GM18526 (cell line): ENCODE measurements around the gene SYTL4.

Source experiments
- POLR2A ChIP-seq: IDR thresholded peaks from 3 replicates; pipeline ENCODE4 v1.6.1; 2011; ENCODE audit not compliant: insufficient read length; ENCODE audit errors: extremely low read depth

SYTL4 gene

DNA sequence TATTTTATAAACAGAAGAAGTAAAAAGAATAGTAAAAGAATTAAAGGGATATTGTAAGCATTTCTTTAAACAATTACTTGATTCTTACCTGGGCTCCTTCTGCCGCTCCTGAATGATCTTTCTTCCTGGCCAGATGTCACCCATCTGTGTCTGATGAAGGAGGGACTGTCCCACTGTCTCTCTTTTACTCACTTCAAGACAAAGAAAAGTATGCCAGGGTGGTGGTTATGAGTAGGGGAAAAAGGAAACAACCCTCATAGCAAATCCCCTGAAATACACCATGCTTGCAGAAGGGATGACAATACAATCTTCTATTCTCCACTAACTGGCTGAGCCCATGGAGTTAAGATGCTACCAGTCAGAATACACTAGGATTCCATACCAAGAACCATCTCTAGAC, 31.1 kb downstream of the SYTL4 start:
- TF ChIP-seq POLR2A = no peak

DNA sequence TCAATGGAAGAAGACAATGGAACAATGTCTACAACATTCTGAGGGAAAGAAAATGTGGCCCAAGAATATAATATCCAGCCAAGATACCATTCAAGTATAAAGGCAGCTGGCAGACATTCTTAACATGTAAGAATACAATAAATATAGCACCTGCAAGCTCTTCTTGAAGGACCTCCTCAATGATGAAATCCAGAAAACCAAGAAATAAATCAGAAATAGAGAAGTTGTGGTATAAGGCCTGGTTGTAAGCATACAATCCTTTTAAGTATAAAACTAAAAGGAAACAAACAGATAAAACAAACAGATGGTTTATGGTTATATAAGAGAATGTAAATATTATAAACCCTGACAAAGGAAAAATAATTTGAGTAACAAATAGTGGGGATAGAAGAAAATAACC, 33.4 kb downstream of the SYTL4 start:
- no peak for TF ChIP-seq POLR2A

DNA sequence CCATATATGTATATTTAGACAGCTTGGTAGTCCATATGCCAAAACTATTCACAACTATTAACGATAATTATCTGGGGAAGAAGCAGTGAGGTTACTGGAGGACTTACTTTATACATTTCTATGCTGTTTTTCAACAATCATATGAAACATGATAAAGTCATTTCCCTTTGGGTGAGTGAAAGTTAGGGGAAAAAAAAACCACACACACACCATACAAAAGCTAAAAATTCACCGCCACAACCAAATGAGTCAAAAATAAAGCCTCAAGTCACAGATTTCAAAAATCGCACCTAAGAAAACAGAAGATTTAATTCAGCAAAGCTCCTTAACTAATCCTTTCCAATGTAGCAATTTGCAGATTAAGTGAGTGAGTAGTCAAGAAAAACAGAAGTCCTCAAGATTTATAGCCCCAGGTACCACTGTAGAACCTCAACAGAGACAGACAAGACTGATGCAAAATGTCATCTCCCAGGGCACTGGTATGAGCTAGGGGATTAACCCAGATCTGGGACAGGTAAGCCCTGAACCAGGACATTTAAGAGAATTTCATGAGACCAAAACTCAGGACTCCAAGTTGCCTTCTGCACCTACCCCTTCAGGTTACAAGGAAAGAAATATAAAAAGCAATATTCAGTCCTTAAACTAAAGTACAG, 35.1 kb downstream of the SYTL4 start:
- no peak for TF ChIP-seq POLR2A

DNA sequence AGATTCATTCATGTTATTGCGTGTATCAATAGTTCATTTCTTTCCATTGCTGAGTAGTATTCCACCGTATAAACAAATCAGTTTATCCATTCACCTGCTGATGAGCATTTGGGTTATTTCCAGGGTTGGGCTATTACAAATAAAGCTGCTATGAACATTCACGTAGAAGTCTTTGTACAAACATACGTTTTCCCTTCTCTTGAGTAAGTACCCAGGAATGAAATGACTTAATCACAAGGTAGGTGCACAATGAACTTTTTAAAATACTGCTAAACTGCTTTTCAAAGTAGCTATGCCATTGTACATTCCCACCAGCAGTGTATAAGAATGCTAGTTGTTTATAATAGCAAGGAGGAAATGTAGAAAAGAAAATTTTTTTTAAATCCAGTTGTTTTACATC, 35.9 kb downstream of the SYTL4 start:
- TF ChIP-seq POLR2A = no peak

DNA sequence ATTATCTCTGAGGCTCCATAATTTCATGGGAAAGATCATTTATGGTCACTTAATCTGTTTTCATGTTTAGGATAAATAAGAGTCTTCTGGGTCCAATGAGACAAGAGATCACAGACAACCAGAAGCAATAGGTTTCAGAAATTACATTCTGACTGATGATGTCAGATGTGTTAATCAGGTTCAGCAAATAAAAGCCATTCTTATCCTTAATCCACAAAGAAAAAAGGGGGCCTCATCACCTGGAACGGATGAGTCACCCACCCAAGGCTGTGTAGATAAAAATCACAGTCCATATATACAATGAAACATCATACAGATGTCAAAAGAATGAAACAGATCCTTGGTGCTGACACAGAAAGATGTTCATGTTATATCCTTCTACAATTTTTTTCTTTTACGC, 36.6 kb downstream of the SYTL4 start:
- TF ChIP-seq POLR2A = no peak

DNA sequence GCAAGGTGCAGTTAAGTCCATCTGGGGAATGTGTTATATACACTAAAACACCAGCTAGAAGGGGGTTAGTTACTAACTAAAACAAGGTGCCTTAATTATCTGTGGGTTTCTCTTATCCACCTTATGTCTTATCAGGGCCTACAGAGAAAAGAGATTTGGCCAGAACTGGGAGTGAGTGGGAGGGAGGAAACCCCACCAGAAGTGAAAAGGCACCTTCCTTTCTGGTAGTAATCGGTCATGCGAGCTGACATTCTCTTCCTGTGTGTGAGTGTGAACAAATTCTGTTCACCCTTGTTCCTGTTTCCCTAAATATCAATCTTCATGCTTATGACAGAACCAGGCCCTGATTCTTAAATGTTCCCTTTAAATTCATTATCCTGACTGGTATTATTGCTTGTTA, 44.4 kb downstream of the SYTL4 start:
- TF ChIP-seq POLR2A = no peak

DNA sequence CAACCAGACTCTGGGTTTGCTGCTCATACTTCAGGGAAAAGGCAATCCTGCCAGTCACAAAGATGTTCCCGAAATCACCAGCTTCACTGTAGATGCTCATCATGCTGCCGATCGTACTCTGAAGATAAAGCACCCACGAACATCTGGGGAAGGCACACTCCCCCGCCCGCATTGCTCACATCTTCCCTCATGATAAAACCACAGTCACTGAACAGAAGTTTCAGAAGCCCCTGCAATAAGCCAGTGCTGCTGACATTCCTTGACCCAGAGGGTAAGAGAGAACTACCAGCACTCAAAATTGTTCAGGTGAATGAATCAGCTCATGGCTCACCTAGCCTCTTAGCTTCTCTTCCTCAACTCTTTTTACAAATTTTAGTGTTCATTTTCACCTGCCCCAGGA, 44.8 kb downstream of the SYTL4 start:
- no peak for TF ChIP-seq POLR2A

DNA sequence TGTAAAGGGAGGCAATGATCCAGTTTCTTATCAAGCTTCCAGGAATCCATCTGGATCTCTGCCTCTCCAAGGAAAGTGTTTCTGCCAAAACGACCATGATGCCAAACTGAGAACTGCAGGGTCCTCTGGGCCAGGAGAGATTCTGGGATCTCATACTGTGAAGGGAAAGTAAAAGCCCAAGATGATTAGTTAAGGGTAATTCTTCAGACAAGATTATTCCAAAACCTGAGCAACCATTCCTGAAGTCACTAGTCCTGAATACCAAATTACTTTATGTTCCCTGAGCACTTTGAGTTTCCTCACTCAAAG, 46.0 kb downstream of the SYTL4 start:
- TF ChIP-seq POLR2A = no peak

DNA sequence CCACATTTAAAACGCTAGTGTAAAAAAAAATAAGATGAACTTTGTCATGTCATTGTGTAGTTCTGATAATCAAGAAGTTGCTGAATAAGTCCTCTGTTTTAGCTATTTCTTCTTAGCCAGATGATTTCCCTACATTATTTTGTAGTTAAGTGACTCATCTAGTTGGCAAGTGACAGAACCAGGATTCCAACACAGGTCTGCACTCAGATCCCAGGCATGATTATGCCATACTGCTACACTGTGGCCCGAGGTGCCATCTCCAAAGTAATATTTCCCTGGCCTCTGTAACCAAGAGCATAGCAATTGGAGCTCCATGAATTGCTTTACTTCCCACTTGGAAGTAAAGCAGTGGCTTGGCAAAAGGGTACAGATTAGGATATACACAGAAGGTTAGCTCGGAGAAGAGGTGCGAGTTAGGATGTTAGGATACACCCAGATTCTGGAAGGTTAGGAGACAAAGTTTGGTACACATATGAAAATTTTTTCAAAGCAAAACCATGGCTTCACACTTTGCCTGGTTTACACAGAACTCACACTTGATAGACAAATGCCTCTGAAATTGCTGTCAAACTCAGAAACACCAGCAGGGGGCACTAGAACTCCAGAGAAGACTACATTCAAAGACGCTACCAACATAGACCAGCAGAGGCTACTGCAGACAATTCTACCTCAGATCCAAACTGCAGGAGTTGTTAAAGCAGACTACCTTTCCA, 46.5 kb downstream of the SYTL4 start:
- TF ChIP-seq POLR2A = no peak

DNA sequence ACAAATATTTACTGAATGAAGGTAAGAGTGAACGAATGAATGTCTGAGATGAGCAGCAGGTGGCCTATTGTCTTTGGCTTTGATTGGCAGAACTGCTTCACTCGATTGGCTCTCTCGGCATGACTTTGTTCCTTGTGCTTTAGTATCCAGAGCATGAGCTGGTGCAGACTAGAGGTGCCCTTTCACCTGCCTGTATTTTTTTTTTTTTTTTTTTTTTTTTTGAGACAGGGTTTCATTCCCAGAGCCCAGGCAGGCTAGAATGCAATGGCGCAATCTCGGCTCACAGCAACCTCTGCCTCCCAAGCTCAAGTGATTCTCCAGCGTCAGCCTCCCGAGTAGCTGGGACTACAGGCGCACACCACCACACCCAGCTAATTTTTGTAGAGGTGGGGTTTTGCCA, 49.0 kb downstream of the SYTL4 start:
- TF ChIP-seq POLR2A = no peak

DNA sequence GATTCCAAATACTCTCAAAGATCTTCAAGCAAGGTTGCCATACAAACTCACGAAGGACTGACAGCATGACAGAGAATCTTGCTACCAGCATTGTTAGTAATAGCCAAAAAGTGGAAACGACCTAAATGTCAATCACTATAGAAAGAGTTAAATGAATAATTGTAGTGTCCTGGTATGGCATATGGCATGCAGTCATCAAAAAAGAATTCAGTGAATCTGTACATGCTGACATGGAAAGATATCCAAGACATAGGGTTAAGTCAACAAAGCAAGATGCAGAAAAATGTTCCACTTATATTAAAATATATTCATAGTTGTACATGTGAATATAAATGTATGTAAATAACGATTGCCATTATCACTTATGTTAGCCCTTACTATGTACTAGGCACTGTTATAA, 50.3 kb downstream of the SYTL4 start:
- no peak for TF ChIP-seq POLR2A

DNA sequence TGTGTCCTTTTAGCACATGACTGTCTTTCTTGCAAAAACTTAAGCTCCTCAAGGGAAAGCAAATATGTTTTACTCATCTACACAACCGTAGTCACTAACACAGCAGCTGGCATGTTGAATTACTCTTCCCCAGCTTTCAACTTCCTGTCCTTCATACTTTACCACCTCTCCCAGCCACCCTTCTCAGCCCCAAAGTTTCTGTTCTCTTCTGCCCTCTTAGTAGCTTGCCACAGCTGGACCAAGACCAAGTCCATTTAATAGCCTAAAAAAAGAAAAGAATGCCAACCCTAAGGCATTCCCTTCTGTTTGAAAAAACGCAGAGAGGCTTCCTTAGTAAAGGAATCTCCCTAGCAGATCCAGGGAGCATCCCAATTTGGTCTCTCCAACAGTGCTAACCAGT, 51.2 kb downstream of the SYTL4 start:
- TF ChIP-seq POLR2A = no peak

DNA sequence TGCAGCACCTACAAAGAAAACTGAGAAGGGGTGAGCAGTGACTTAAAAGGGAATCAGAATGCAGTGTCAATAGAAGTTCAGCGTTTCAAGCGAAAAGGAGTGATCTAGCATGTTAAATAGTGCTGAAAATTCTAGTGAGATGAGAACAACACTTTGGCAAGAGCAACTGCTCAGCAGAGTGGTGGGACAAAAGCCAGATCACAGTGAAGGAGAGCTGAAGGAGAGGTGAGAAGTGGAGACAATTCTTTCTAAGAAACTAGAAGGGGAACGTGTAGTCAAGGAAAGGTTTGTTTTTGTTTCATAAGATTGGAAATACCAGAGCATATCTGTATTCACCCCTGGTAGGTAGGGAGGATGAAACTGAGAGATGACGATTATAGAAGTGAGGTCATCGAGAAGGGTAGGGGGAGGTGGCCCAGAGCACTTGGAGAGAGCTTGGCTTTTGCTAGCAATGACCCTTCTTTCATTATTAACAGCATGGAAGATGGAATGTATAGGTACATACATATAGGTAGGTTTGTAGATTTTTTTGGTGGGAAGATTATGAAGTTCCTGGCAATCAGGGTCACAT, 54.2 kb downstream of the SYTL4 start:
- TF ChIP-seq POLR2A = no peak

DNA sequence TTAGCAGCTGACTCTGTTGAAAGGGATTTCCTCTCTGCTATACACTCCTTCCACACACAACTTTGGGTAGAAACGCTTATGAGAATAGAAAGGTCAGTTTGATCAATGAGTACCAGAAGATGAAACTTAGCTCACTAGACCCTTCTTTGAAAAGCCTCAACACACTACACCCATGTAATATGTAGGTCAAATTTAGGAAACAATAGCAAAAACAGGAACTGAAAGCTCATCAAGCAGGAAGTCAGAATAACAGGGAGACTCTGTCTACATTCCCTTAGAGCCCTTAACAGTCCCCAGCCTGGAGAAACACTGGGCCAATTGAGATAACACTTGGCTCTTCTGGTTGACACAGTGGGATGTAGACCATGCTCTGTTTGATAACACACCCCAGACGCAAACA, 57.2 kb downstream of the SYTL4 start:
- no peak for TF ChIP-seq POLR2A

DNA sequence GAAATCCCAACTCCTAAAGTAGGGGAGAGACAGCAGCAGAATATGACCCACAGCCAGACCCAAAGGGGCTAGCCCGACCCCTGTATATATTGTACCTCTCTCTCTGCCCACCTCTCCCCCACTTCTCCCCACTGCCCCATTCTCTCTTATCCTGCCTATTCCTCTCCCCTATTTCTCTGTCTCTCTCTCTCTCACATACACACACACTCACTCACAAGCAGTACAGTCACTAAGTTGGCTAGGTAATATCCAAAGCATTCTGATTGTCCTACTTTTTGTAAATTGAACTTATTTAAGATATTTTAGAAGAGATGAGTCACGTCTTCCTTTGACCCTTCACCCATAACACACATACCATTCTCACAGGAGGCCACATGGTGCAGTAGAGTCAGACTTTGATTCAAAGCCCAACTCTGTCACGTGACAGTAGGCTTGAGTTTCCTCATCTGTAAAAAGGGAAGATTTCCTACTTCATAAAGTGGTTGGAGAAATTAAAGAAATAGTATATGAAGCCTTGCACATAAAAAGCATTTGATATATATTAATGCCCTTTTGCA, 58.4 kb downstream of the SYTL4 start:
- no peak for TF ChIP-seq POLR2A

DNA sequence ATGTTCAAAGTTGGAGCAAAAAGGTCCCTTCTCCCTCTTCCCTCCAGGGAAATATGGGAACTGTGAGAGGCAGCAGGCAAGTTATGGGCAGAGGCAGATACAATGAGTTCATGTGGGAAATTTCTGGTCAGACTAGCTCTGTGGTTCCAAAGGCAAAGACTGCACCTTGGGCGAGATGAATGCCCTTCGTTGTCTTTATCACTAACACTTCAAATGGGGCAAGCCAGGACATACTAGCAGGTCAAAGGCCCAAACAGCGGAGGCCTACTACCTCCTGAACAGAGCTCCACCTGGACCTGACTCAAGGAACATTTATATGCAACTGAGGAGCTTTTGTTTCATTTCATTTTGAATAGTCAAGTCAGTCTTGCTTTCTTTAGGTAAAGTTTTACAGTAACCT, 59.0 kb downstream of the SYTL4 start:
- TF ChIP-seq POLR2A = no peak

DNA sequence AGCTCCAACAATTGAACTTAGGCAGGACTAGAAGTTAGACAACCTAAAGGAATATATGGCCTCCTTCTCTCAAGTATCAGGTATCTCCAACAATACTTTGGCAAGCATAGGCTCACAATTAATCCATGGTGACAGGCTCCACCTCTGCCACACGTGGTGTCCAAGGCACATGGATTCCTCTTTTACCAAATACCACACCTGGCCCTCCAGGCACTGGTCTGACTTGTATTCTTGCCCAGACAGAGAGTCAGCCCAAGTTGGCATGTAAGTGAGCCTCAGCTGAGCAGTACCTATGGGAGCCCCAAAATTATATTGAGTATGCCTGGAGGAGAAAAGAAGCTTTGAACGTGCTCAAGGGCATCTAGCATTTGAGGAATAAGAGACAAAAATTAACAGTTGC, 68.3 kb downstream of the SYTL4 start:
- no peak for TF ChIP-seq POLR2A
